Stimulated activated naive CD8-positive, alpha-beta T cell treated with anti-CD3 and anti-CD28 coated beads, Interleukin-15, Interleukin-2, amounts not matched to agents 100 ng/mL and 50 ng/mL, for 24 hours (primary cell): ENCODE data around the gene FIGNL2.
A peak's percentile ranks its signal among the peaks of the same experiment; 100 is the strongest.

Source experiments
- H3K27ac Mint-ChIP-seq: one replicate; pipeline ENCODE4 v1.8.0; 2021; ENCODE audit warnings: mild to moderate bottlenecking, mixed read lengths
- H3K27me3 Mint-ChIP-seq: one replicate; pipeline ENCODE4 v1.8.0; 2021; ENCODE audit warnings: mixed read lengths
- H3K36me3 Mint-ChIP-seq: one replicate; pipeline ENCODE4 v1.8.0; 2021; ENCODE audit warnings: low read depth, mixed read lengths
- H3K4me1 Mint-ChIP-seq: one replicate; pipeline ENCODE4 v1.8.0; 2021; ENCODE audit warnings: low read depth, mixed read lengths
- H3K4me3 Mint-ChIP-seq: one replicate; pipeline ENCODE4 v1.8.0; 2021; ENCODE audit warnings: mild to moderate bottlenecking, mixed read lengths
- H3K9me3 Mint-ChIP-seq: one replicate; pipeline ENCODE4 v1.8.0; 2021; ENCODE audit warnings: mixed read lengths

The FIGNL2 gene

GRCh38 chr12:51822956-51823355, 25.6 kb downstream of the FIGNL2 start:
- no peaks in the 10 kb centered on the region for H3K27me3 Mint-ChIP-seq
- peaks cover 34% of the 10 kb centered on the region for H3K4me1 Mint-ChIP-seq
- H3K27ac Mint-ChIP-seq, result no peak overlapping the region
- H3K9me3 Mint-ChIP-seq, result no peaks in the 10 kb centered on the region
- no peaks in the 10 kb centered on the region for H3K36me3 Mint-ChIP-seq
- H3K4me3 Mint-ChIP-seq, result peak overlapping the region; percentile 26

GRCh38 chr12:51822261-51822616, 26.3 kb downstream of the FIGNL2 start:
- no peaks in the 10 kb centered on the region for H3K27me3 Mint-ChIP-seq
- peaks cover 27% of the 10 kb centered on the region for H3K4me1 Mint-ChIP-seq
- no peaks in the 10 kb centered on the region for H3K36me3 Mint-ChIP-seq
- peak overlapping the region; percentile 70 for H3K4me3 Mint-ChIP-seq
- no peaks in the 10 kb centered on the region for H3K9me3 Mint-ChIP-seq
- no peak overlapping the region for H3K27ac Mint-ChIP-seq

- Mint-ChIP-seq H3K27ac (no peak overlapping the region), H3K9me3 (no peaks in the 10 kb centered on the region), H3K4me1 (peaks cover 21% of the 10 kb centered on the region), H3K27me3 (no peaks in the 10 kb centered on the region), H3K36me3 (no peaks in the 10 kb centered on the region), H3K4me3 (peak overlapping the region; percentile 70)
Measured at GRCh38 chr12:51821440-51822260, 26.9 kb downstream of the FIGNL2 start.

GRCh38 chr12:51820526-51821439, 27.7 kb downstream of the FIGNL2 start:
- Mint-ChIP-seq H3K4me1 (peaks cover 19% of the 10 kb centered on the region), H3K27ac (peak overlapping the region; percentile 58), H3K4me3 (peak overlapping the region; percentile 78), H3K9me3 (no peaks in the 10 kb centered on the region), H3K36me3 (no peaks in the 10 kb centered on the region), H3K27me3 (no peaks in the 10 kb centered on the region)

GRCh38 chr12:51819736-51820525, 28.6 kb downstream of the FIGNL2 start:
- Mint-ChIP-seq H3K4me3 (peak overlapping the region; percentile 78), H3K27ac (peak overlapping the region; percentile 58), H3K36me3 (no peaks in the 10 kb centered on the region), H3K4me1 (peaks cover 27% of the 10 kb centered on the region), H3K27me3 (peaks cover 7% of the 10 kb centered on the region), H3K9me3 (no peaks in the 10 kb centered on the region)

- Mint-ChIP-seq H3K4me1 (peaks cover 27% of the 10 kb centered on the region), H3K36me3 (no peaks in the 10 kb centered on the region), H3K9me3 (no peaks in the 10 kb centered on the region), H3K27ac (no peak overlapping the region), H3K4me3 (no peak overlapping the region), H3K27me3 (peaks cover 7% of the 10 kb centered on the region)
Measured at GRCh38 chr12:51818566-51819300, 29.8 kb downstream of the FIGNL2 start.

GRCh38 chr12:51818086-51818485, 30.4 kb downstream of the FIGNL2 start:
- H3K4me1 Mint-ChIP-seq, result peaks cover 25% of the 10 kb centered on the region
- H3K9me3 Mint-ChIP-seq, result no peaks in the 10 kb centered on the region
- peaks cover 7% of the 10 kb centered on the region for H3K27me3 Mint-ChIP-seq
- no peak overlapping the region for H3K4me3 Mint-ChIP-seq
- no peak overlapping the region for H3K27ac Mint-ChIP-seq
- H3K36me3 Mint-ChIP-seq, result no peaks in the 10 kb centered on the region

GRCh38 chr12:51817027-51817953, 31.2 kb downstream of the FIGNL2 start:
- Mint-ChIP-seq H3K27ac (no peak overlapping the region), H3K27me3 (peaks cover 7% of the 10 kb centered on the region), H3K4me1 (peaks cover 18% of the 10 kb centered on the region), H3K9me3 (no peaks in the 10 kb centered on the region), H3K4me3 (no peak overlapping the region), H3K36me3 (no peaks in the 10 kb centered on the region)

- Mint-ChIP-seq H3K27me3 (peaks cover 7% of the 10 kb centered on the region), H3K9me3 (no peaks in the 10 kb centered on the region), H3K27ac (peak overlapping the region; percentile 81), H3K36me3 (no peaks in the 10 kb centered on the region), H3K4me1 (peaks cover 15% of the 10 kb centered on the region), H3K4me3 (peak overlapping the region; percentile 79)
Measured at GRCh38 chr12:51815571-51815970, 32.9 kb downstream of the FIGNL2 start.

GRCh38 chr12:51814311-51815088, 34.0 kb downstream of the FIGNL2 start:
- H3K4me1 Mint-ChIP-seq, result peaks cover 8% of the 10 kb centered on the region
- H3K9me3 Mint-ChIP-seq, result no peaks in the 10 kb centered on the region
- H3K4me3 Mint-ChIP-seq, result peak overlapping the region; percentile 79
- H3K36me3 Mint-ChIP-seq, result no peaks in the 10 kb centered on the region
- H3K27ac Mint-ChIP-seq, result peak overlapping the region; percentile 81
- H3K27me3 Mint-ChIP-seq, result peaks cover 7% of the 10 kb centered on the region

- Mint-ChIP-seq H3K36me3 (no peaks in the 10 kb centered on the region), H3K4me1 (peaks cover 8% of the 10 kb centered on the region), H3K27me3 (peaks cover 7% of the 10 kb centered on the region), H3K4me3 (no peak overlapping the region), H3K27ac (no peak overlapping the region), H3K9me3 (no peaks in the 10 kb centered on the region)
Measured at GRCh38 chr12:51813931-51814310, 34.6 kb downstream of the FIGNL2 start.

- H3K4me3 Mint-ChIP-seq, result no peak overlapping the region
- peaks cover 8% of the 10 kb centered on the region for H3K4me1 Mint-ChIP-seq
- H3K27ac Mint-ChIP-seq, result no peak overlapping the region
Measured at GRCh38 chr12:51812871-51813270, 35.6 kb downstream of the FIGNL2 start.

More at GRCh38 chr12:51812871-51813270, 35.6 kb downstream of the FIGNL2 start:
- Mint-ChIP-seq H3K36me3 (no peaks in the 10 kb centered on the region), H3K9me3 (no peaks in the 10 kb centered on the region), H3K27me3 (peaks cover 10% of the 10 kb centered on the region)
